Stomach (tissue), 4 donors: ENCODE measurements around the gene BOLA1.

Experiments
- EP300 ChIP-seq: sonication (generic); formaldehyde crosslinking; IDR thresholded peaks from one replicate; pipeline ENCODE4 v1.6.1; 2017; ENCODE audit warnings: antibody characterized with exemption
- TF ChIP-seq, protein P1 (sequence below), 7 experiments: fragments of 450-650 bp in 4 of 7; fragments of 200-600 bp in 3 of 7; sonication (generic) in 3 of 7; IDR thresholded peaks; one replicate each; pipeline ENCODE4 v1.5.1; 2016 to 2019; ENCODE audit warnings: antibody characterized with exemption in 7 of 7, control low read depth in 2 of 7, mild to moderate bottlenecking in 1 of 7

DNA sequence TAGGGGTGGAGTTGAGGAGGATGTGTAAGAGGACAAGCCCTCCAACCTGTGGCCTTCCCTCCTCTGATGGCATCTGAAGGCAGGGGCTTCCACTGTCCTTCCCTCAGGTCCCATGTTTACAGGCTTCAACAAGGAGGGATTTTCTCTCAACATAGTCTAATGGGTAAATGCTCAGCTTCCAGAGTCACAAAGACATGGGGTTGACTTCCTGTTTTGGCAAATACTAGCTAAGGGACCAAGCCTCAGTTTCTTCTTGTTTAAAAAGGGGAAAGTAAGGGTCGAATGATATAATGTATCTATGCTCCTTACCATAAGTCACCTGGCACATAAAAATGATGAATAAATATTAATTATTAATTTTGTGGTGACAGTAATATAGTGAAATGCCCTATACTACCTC is 15.2 kb downstream of the BOLA1 start:
- TF ChIP-seq EP300, result no peak
- TF ChIP-seq, protein P1, sequence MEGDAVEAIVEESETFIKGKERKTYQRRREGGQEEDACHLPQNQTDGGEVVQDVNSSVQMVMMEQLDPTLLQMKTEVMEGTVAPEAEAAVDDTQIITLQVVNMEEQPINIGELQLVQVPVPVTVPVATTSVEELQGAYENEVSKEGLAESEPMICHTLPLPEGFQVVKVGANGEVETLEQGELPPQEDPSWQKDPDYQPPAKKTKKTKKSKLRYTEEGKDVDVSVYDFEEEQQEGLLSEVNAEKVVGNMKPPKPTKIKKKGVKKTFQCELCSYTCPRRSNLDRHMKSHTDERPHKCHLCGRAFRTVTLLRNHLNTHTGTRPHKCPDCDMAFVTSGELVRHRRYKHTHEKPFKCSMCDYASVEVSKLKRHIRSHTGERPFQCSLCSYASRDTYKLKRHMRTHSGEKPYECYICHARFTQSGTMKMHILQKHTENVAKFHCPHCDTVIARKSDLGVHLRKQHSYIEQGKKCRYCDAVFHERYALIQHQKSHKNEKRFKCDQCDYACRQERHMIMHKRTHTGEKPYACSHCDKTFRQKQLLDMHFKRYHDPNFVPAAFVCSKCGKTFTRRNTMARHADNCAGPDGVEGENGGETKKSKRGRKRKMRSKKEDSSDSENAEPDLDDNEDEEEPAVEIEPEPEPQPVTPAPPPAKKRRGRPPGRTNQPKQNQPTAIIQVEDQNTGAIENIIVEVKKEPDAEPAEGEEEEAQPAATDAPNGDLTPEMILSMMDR (IDR thresholded peaks at IDR 0.05), result no peak
